H1 (cell line): Measurements from ENCODE around the gene CDK19. TPM values are rescaled to one million over a fixed set of nuclear protein-coding genes. Genes with fewer than 3 reads are reported as not detected.

Source experiments
- CTCF ChIA-PET: fragments of 300-600 bp; sonication (Branson Sonifier 250); formaldehyde crosslinking; loops from one replicate; lab custom pipeline; 2021; ENCODE audit not compliant: partially characterized antibody; lab: Charles Lee
- POLR2A ChIA-PET: fragments of 300-600 bp; sonication (Branson Sonifier 250); formaldehyde crosslinking; loops from one replicate; lab custom pipeline; 2021; ENCODE audit warnings: inconsistent platforms; ENCODE audit not compliant: partially characterized antibody; lab: Charles Lee
- DNase-seq, 2 experiments: peaks; one replicate each; pipeline versions ENCODE4 v3.0.0 to v3.0.0-alpha.2; 2010 to 2022; ENCODE audit warnings: low spot score in 2 of 2, low read depth in 1 of 2, mixed read lengths in 1 of 2
- FAIRE-seq: peaks from 2 replicates; lab custom pipeline; 2011; peaks lifted over from hg19 to GRCh38; lab: Jason Lieb, UNC
- H2AFZ ChIP-seq: 2 replicates; pipeline ENCODE4 v1.8.1; 2012; ENCODE audit warnings: low read length, inconsistent platforms
- H2AK5ac ChIP-seq: 2 replicates; pipeline ENCODE4 v1.6.1; 2013; ENCODE audit warnings: low read depth, low read length
- H2BK120ac ChIP-seq: replicated peaks from 2 replicates; pipeline ENCODE3; 2013; ENCODE audit warnings: low read depth, low read length, inconsistent platforms
- H2BK12ac ChIP-seq: 2 replicates; pipeline ENCODE4 v1.6.1; 2013; ENCODE audit warnings: low read depth, low read length
- H2BK15ac ChIP-seq: 2 replicates; pipeline ENCODE4 v1.6.1; 2013; ENCODE audit warnings: low read length
- H2BK20ac ChIP-seq: 2 replicates; pipeline ENCODE4 v1.6.1; 2013; ENCODE audit warnings: low read length
- H2BK5ac ChIP-seq: 2 replicates; pipeline ENCODE4 v1.6.1; 2013; ENCODE audit warnings: low read depth, low read length
- H3K14ac ChIP-seq: 2 replicates; pipeline ENCODE4 v1.6.1; 2013; ENCODE audit warnings: inconsistent platforms; ENCODE audit not compliant: insufficient read length
- H3K18ac ChIP-seq: 2 replicates; pipeline ENCODE4 v1.6.1; 2013; ENCODE audit warnings: low read length; ENCODE audit errors: extremely low read depth
- H3K23ac ChIP-seq: 2 replicates; pipeline ENCODE4 v1.6.1; 2013; ENCODE audit warnings: inconsistent platforms; ENCODE audit not compliant: insufficient read length
- H3K23me2 ChIP-seq: 2 replicates; pipeline ENCODE4 v1.6.1; 2013; ENCODE audit warnings: low read depth, low read length
- H3K27ac ChIP-seq: 2 replicates; pipeline ENCODE4 v1.6.1; 2011; ENCODE audit warnings: low read depth, low read length, inconsistent platforms
- H3K27me3 ChIP-seq, 4 experiments: replicated peaks in 1 of 4; 1 replicate in 1 of 4; 2 replicates in 3 of 4; pipeline versions ENCODE4 v1.6.1 to v1.8.1; 2011 to 2013; ENCODE audit warnings: low read length in 3 of 4, mild to moderate bottlenecking in 3 of 4, inconsistent platforms in 2 of 4, mixed read lengths in 2 of 4, moderate library complexity in 1 of 4; ENCODE audit not compliant: control insufficient read depth in 3 of 4, insufficient read depth in 3 of 4; ENCODE audit errors: extremely low read depth in 1 of 4
- H3K36me3 ChIP-seq, 4 experiments: 2 replicates each; pipeline versions ENCODE4 v1.6.1 to v1.8.1; 2011 to 2013; ENCODE audit warnings: mild to moderate bottlenecking in 4 of 4, low read length in 3 of 4, moderate library complexity in 2 of 4, control low read depth in 1 of 4, inconsistent platforms in 1 of 4; ENCODE audit not compliant: insufficient read depth in 4 of 4, control insufficient read depth in 2 of 4
- H3K4ac ChIP-seq: replicated peaks from 2 replicates; pipeline ENCODE3; 2013; ENCODE audit warnings: low read length, low read depth, mixed read lengths, inconsistent platforms; ENCODE audit not compliant: insufficient read length
- H3K4me1 ChIP-seq, 4 experiments: replicated peaks in 1 of 4; 1 replicate in 1 of 4; 2 replicates in 3 of 4; pipeline versions ENCODE4 v1.6.1 to v1.8.1; 2011 to 2013; ENCODE audit warnings: low read length in 3 of 4, inconsistent platforms in 2 of 4, mixed read lengths in 1 of 4; ENCODE audit not compliant: insufficient read depth in 4 of 4, control insufficient read depth in 3 of 4
- H3K4me2 ChIP-seq, 2 experiments: 2 replicates each; pipeline versions ENCODE4 v1.6.1 to v1.8.1; 2011 to 2013; ENCODE audit warnings: low read depth in 2 of 2, low read length in 2 of 2, control low read depth in 1 of 2, inconsistent platforms in 1 of 2, mild to moderate bottlenecking in 1 of 2; ENCODE audit not compliant: insufficient read depth in 1 of 2
- H3K4me3 ChIP-seq, 4 experiments: fragments of 200-600, 300-600 bp in 1 of 4; sonication (generic), shearing (Covaris generic), sonication (Bioruptor Twin) in 1 of 4; 2 replicates each; pipeline versions ENCODE4 v1.5.1 to v1.8.1; 2011 to 2016; ENCODE audit warnings: low read length in 4 of 4, low read depth in 3 of 4, control low read depth in 2 of 4, inconsistent platforms in 2 of 4, mild to moderate bottlenecking in 2 of 4, mixed read lengths in 1 of 4, moderate library complexity in 1 of 4; ENCODE audit not compliant: insufficient read depth in 2 of 4; ENCODE audit errors: extremely low read depth in 1 of 4
- H3K56ac ChIP-seq: replicated peaks from 2 replicates; pipeline ENCODE3; 2013; ENCODE audit warnings: low read depth, mild to moderate bottlenecking, mixed read lengths, low read length, inconsistent platforms; ENCODE audit not compliant: insufficient read length
- H3K79me1 ChIP-seq: 2 replicates; pipeline ENCODE4 v1.6.1; 2013; ENCODE audit warnings: low read depth, low read length, control low read depth
- H3K79me2 ChIP-seq, 2 experiments: 2 replicates each; pipeline versions ENCODE4 v1.6.1 to v1.8.1; 2012 to 2013; ENCODE audit warnings: low read length in 2 of 2, mild to moderate bottlenecking in 2 of 2, inconsistent platforms in 1 of 2; ENCODE audit not compliant: insufficient read depth in 2 of 2, control insufficient read depth in 1 of 2
- H3K9ac ChIP-seq, 4 experiments: replicated peaks in 1 of 4; 1 replicate in 1 of 4; 2 replicates in 3 of 4; pipeline versions ENCODE4 v1.6.1 to v1.8.1; 2011 to 2013; ENCODE audit warnings: low read depth in 3 of 4, low read length in 3 of 4, control low read depth in 2 of 4, mild to moderate bottlenecking in 2 of 4, moderate library complexity in 2 of 4, inconsistent platforms in 1 of 4; ENCODE audit errors: extremely low read depth in 1 of 4
- H3K9me3 ChIP-seq, 2 experiments: 2 replicates each; pipeline versions ENCODE4 v1.6.1 to v1.8.1; 2012 to 2013; ENCODE audit warnings: mild to moderate bottlenecking in 2 of 2, moderate library complexity in 2 of 2, control low read depth in 1 of 2, inconsistent platforms in 1 of 2, low read depth in 1 of 2, low read length in 1 of 2, mixed read lengths in 1 of 2; ENCODE audit not compliant: insufficient read depth in 2 of 2
- H4K20me1 ChIP-seq, 2 experiments: replicated peaks in 1 of 2; 2 replicates each; pipeline versions ENCODE3 to v1.8.1; 2011 to 2013; ENCODE audit warnings: inconsistent platforms in 2 of 2, low read length in 2 of 2, mild to moderate bottlenecking in 1 of 2; ENCODE audit not compliant: insufficient read depth in 2 of 2, control insufficient read depth in 1 of 2
- H4K5ac ChIP-seq: 2 replicates; pipeline ENCODE4 v1.6.1; 2013; ENCODE audit warnings: low read length, low read depth, mixed read lengths, inconsistent platforms; ENCODE audit not compliant: insufficient read length
- H4K8ac ChIP-seq: 2 replicates; pipeline ENCODE4 v1.8.0; 2013; ENCODE audit warnings: mild to moderate bottlenecking, moderate library complexity, low read length, inconsistent platforms; ENCODE audit not compliant: insufficient read depth; ENCODE audit errors: extremely low read depth
- H4K91ac ChIP-seq: replicated peaks from 2 replicates; pipeline ENCODE3; 2013; ENCODE audit warnings: low read length, mixed read lengths, inconsistent platforms; ENCODE audit not compliant: insufficient read length
- BRCA1 ChIP-seq: IDR thresholded peaks from 2 replicates; pipeline ENCODE4 v1.6.1; 2012; ENCODE audit warnings: low read depth, low read length, improper control_type of control experiment
- CBX5 ChIP-seq: fragments of 300-800, 300-1000 bp; sonication (generic); IDR thresholded peaks from 2 replicates; pipeline ENCODE4 v1.7.1; 2016; ENCODE audit warnings: antibody characterized with exemption, low read length, low read depth
- CHD1 ChIP-seq: IDR thresholded peaks from 2 replicates; pipeline ENCODE4 v1.6.1; 2012; ENCODE audit warnings: low read depth, low read length, improper control_type of control experiment
- CREB1 ChIP-seq: IDR thresholded peaks from 2 replicates; pipeline ENCODE4 v1.6.1; 2012; ENCODE audit warnings: inconsistent platforms
- CTCF ChIP-seq, 3 experiments: IDR thresholded peaks; 1 replicate in 2 of 3; 2 replicates in 1 of 3; pipeline versions ENCODE4 v1.5.1 to v1.6.1; 2011; ENCODE audit warnings: low read length in 3 of 3, mild to moderate bottlenecking in 3 of 3, inconsistent platforms in 2 of 3, low read depth in 1 of 3, moderate library complexity in 1 of 3; ENCODE audit not compliant: insufficient read depth in 1 of 3; ENCODE audit errors: control extremely low read depth in 1 of 3
- EZH2 ChIP-seq: fragments of 200-600 bp; sonication (generic); IDR thresholded peaks from 2 replicates; pipeline ENCODE4 v1.7.1; 2012; ENCODE audit warnings: low read depth, mild to moderate bottlenecking, moderate library complexity, low read length, inconsistent platforms; ENCODE audit not compliant: severe bottlenecking
- GABPA ChIP-seq: IDR thresholded peaks from 2 replicates; pipeline ENCODE4 v1.6.1; 2011; ENCODE audit warnings: mild to moderate bottlenecking, low read length, moderate library complexity, borderline replicate concordance; ENCODE audit not compliant: insufficient read depth
- SIRT6 ChIP-seq: IDR thresholded peaks from one replicate; pipeline ENCODE4 v1.7.1; 2012; ENCODE audit warnings: low read length, inconsistent platforms
- SIX5 ChIP-seq: IDR thresholded peaks from 2 replicates; pipeline ENCODE4 v1.6.1; 2011; ENCODE audit warnings: mild to moderate bottlenecking, low read depth, low read length
- SP2 ChIP-seq: IDR thresholded peaks from 2 replicates; pipeline ENCODE4 v1.6.1; 2012; ENCODE audit warnings: mild to moderate bottlenecking, low read length, inconsistent platforms
- SUZ12 ChIP-seq: fragments of 200-600 bp; sonication (generic); IDR thresholded peaks from 2 replicates; pipeline ENCODE4 v1.6.1; 2012; ENCODE audit warnings: mild to moderate bottlenecking, inconsistent platforms, low read length, moderate library complexity, mixed read lengths
- ZNF274 ChIP-seq: IDR thresholded peaks from 2 replicates; pipeline ENCODE4 v1.7.0; 2012; ENCODE audit warnings: low read length, borderline replicate concordance; ENCODE audit errors: extremely low read depth
- WGBS, 2 experiments: shearing (Covaris generic) in 1 of 2; methylation state at CpG; one replicate each; pipeline versions ENCODE4 v1.1.6 to v1.1.7; 2013 to 2015; ENCODE audit warnings: low lambda C conversion rate in 2 of 2, mixed read lengths in 2 of 2, inconsistent platforms in 1 of 2, low coverage in 1 of 2, missing lambda C conversion rate in 1 of 2; ENCODE audit not compliant: insufficient replicate concordance in 2 of 2, insufficient coverage in 1 of 2, insufficient read length in 1 of 2; ENCODE audit errors: extremely low coverage in 1 of 2, missing lambda C conversion rate in 1 of 2; 5-methylcytosine and 5-hydroxymethylcytosine counted together
- polyA plus RNA-seq, 7 experiments: library from polyadenylated mRNA; depleted of rRNA in 3 of 7; stranded (reverse) in 5 of 7; unstranded in 2 of 7; fragments of >200 nt in 5 of 7; fragments of 200-250 nt in 2 of 7; gene quantifications; 1 replicate in 5 of 7; 2 replicates in 1 of 7; 4 replicates in 1 of 7; pipeline versions ENCODE4 v1.2.1 to v1.2.3, GENCODE V29; 2011 to 2013; ENCODE audit warnings: missing spikeins in 2 of 7, mixed read lengths in 2 of 7
- total RNA-seq: library from RNA; stranded (reverse); fragmentation: NEBNext Ultra II Directional; extraction: Animal tissue kit (Norgen Biotek cat#: 25700); gene quantifications from 2 replicates; pipeline ENCODE4 v1.2.1, GENCODE V29; 2021

The CDK19 gene
- total and polyA plus RNA-seq, 2 of the 8 experiments (the other 6 are each of a cell fraction or from before 2014, with no cell fraction given), result 4.9 to 12.6 TPM

DNA sequence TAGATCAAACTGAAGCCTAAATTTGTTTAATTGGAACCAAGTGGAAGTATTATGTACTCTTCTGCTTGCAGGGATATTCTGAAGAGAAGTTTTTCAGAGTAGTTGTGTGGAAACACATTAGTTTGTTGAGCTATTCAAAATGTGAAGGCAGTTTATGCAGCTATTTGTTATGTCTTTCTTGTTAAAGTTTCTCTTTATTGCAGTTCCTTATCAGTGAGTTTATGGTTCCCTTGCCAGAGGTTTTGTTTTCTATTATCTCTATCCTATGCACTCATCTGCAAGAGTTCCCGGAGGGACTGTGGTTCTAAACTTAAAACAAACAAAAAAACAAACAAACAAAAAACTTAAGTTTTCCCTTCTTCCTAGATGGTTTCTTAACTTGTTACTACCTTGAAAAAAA, 195.2 kb downstream of the CDK19 start:
- Histone ChIP-seq H3K18ac (no peak overlapping the region), H2BK120ac (no peak overlapping the region), H3K36me3 (peaks cover 4 to 13% (median 6%) of the 10 kb centered on the region in 4 experiments; a peak in 6 of 8 replicates), H2BK5ac (no peak overlapping the region), H3K27ac (no peak overlapping the region), H2BK20ac (no peak overlapping the region), H4K5ac (no peak overlapping the region), H3K4ac (no peak overlapping the region), H3K79me1 (no peaks in the 10 kb centered on the region), H3K4me1 (peaks cover 0 to 2% (median 0%) of the 10 kb centered on the region in 4 experiments; a peak in 3 of 7 replicates), H3K14ac (no peak overlapping the region), H2BK12ac (no peak overlapping the region), H4K20me1 (no peaks in the 10 kb centered on the region), H3K9ac (no peak overlapping the region), H2AFZ (no peak overlapping the region), H3K23ac (no peak overlapping the region), H3K9me3 (no peaks in the 10 kb centered on the region), H4K91ac (no peak overlapping the region), H3K79me2 (no peaks in the 10 kb centered on the region), H3K23me2 (no peaks in the 10 kb centered on the region), H4K8ac (no peak overlapping the region), H3K4me3 (no peak overlapping the region), H2AK5ac (no peak overlapping the region), H3K4me2 (no peak overlapping the region), H3K56ac (no peak overlapping the region), H2BK15ac (no peak overlapping the region), H3K27me3 (no peaks in the 10 kb centered on the region)
- 100% methylated on average over 1 of the region's 1 CpG; no CpG with 5 or more reads in 1 of the 2 experiments for WGBS, 2 experiments
- FAIRE-seq, result no peak
- ChIA-PET CTCF (interaction anchor here (0.6 to 2.8 kb wide), 13 partner anchors 11 to 1423 kb away, joined by 3 to 11 read pairs (median 3); no protein-coding TSS in a partner anchor), POLR2A (no interaction called here)
- TF ChIP-seq CREB1 (no peak), GABPA (no peak), ZNF274 (no peak), SIX5 (no peak), SP2 (no peak), CHD1 (no peak), CTCF (IDR thresholded peaks at IDR 0.05; ENCODE audit: control extremely low read depth in 1 of 3, insufficient read depth in 1 of 3, low read depth in 1 of 3, low read length in 3 of 3) (no peak), BRCA1 (no peak), SIRT6 (no peak), EZH2 (no peak), SUZ12 (no peak), CBX5 (no peak)
- DNase-seq, result no peak
